Measurements from ENCODE around the gene QSOX2.

The QSOX2 gene

DNA sequence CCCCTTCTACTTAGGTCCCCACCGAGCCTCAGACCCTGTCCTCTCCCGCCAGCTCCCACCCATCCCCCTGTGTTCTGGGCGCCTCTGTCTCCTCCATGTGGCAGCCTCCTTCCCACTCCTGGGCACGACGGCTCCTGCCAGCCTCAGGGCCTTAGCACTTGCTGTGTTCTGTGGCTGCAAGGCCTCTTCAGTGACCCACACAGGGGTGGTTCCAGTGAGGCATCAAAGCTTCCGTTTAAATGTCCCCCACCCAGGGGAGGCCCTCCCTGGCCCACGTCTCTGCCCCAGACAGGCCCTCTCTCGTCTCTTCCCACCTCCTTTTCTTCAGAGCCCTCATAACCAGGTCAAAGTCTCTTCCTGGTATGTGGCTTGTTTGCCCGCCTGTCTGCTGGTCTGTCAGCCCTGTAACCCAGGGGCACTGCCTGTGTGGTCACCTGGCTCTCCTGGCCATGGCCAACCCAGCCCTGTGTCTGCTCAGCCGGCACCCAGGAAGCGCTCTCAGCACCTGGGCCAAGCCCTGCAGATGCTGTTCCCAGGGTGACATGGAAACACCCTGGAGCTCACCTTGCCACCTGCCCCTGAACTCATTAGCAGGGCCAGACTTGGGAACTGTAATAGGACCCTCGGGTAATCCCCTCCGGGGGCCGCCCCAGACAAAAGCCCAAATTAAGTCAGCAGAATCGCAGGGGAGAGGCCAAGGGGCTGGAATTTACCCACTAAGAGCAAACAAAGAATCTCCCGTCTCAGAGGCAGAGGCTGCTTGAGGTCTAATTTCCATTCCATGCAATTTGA is 74.4 kb downstream of the QSOX2 start:
- no peak for DNase-seq

DNA sequence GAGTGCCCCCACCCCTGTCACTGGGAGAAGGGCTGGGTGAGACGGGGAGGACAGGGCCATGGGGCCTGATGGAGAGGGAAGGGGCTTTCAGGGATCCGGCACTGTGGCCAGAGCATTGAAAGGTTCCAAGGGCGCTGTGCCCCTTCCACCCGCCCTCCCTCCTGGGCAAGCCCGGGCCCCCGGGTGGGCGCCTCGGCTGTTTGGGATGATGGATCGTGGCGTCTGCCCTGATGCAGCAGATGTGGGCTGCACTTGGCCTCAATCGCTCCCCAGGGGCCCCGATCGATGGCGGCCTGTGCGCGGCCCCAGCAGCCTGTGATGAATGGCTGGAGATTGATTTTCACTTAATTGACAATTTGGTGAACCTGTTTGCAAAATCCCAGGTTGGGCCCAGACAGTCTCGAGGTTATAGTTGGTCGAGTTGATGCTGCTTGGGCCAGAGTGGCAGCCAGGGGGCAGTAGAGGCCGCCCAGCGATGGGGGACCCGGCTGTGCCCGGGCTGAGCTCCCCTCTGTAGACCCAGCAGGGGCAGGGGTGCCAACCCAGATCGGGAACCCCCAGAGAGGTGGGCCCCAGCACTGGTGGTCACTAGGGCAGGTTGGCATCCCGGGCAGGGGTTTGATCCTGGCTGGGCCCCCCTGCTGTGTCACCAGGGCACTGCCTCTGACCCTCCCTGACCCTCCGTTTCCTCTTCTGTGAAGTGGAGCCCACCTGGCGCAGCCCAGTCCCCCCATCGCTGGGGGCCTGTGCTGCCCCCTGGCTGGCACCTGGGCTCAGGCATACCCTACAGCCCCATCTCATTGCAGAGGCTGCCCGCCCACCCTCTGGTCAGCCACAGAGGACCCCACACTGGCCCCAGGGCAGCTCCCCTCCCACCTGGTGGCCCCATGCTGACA is 75.4 kb downstream of the QSOX2 start:
- DNase-seq = no peak

DNA sequence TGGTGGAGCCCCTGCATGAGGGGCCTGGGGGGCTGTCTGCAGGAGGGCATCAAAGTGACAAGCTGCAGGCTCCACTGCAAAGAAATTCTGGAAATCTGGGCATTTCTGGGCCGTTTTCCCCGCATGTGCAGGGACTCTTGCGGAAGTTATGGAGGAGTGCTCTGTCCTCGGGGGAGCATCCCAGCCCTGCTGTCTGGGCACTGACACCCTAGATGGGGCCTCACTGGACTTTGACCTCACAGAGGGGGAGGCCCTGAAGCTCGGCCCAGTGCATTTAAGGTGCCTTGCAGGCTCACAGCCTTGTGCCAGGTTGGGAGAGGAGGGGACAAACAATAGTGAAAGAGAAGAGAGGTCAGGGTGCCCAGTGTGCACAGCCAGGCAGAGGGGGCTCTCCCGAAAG is 76.1 kb downstream of the QSOX2 start:
- no peak for DNase-seq

DNA sequence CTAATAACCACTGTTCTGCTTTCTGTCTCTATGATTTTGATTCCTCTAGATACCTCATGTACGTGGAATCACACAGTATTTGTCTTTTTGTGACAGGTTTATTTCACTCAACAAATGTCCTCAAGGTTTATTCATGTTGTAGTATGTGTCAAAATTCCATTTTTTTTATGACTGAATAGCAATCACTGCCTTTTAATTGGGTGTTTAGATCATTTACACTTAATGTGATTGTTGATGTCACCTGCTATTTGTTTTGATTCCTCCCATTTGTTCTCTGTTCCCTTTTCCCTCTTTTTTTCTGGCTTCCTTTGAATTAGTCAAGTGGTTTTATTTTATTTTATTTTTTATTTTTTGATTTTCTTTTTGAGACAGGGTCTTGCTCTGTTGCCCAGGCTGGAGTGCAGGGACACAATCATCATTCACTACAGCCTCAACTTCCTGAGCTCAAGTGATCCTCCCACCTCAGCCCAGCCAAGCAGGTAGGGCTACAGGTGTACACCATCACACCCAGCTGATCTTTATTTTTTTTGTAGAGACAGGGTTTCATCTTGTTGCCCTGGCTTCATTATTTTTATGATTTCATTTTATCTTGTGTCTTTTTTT is 82.3 kb downstream of the QSOX2 start:
- DNase-seq = no peak

DNA sequence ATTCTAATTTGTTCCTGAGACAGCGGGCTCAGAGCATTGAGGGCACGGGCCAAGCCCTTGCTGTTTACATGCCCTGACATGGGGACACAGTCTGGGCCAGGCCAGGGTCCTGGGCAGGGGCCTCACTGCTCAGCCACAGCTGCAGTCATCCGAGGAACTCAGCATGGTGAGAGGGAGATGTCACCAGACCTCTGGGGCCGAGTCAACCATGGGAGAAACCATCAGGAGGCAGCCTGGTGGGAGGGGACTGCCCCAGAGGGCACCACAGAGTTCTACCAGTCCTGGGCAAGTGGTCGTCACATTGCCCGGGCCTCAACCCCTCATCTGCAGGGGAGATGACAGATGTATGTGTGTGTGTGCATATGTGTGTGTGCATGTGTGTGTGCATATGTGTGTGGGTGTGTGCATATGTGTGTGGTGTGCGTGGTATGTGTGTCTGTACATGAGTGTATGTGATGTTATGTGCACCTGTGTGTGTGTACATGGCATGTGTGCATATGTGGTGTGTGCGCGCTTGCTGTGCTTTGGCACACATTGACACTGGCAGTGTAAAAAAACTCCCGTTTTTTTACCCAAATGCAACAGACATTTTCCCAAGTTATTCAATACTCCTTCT is 84.5 kb downstream of the QSOX2 start:
- no peak for DNase-seq

DNA sequence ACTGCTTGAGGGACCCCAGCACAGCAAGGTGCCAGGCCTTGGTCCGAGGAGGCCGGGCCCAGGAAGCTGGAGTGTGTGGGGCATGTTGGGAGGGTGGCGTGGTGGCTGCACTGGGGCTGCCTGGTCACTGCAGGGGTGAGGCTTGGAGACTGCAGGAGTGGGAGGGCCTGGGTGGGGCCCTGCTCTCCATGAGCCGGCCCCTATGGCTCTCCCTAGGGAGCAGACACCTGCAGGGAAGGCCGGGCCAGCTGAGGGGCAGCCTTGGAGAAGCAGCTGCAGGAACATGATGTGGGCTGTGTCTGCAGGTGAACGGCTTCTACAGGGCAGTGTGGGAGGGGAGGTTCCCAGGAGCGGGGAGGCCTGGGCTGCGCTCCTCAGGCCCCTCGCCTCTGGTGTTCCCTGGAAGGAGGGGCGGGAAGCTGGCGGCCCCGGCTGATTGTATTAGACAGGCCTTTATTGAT is 85.2 kb downstream of the QSOX2 start:
- DNase-seq = no peak

DNA sequence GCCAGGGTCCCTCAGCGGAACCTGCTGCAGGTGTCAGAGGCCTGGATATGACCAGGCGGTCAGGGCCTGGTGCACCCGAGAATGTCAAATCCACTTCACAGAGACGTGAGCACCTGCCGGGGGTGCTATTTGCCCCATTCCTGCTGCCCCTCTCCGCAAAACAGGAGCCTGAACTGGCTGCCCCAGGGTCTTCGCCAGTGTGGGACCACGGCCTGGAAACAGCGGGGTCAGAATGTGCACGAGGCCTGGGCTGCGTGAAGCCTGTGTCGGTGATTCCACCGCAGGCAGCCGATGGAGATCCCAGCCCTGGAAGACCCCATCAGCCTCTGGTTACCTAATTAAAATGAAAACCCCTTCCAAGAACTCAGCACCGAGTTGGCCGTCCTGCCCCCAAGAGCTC is 85.8 kb downstream of the QSOX2 start:
- DNase-seq = no peak

DNA sequence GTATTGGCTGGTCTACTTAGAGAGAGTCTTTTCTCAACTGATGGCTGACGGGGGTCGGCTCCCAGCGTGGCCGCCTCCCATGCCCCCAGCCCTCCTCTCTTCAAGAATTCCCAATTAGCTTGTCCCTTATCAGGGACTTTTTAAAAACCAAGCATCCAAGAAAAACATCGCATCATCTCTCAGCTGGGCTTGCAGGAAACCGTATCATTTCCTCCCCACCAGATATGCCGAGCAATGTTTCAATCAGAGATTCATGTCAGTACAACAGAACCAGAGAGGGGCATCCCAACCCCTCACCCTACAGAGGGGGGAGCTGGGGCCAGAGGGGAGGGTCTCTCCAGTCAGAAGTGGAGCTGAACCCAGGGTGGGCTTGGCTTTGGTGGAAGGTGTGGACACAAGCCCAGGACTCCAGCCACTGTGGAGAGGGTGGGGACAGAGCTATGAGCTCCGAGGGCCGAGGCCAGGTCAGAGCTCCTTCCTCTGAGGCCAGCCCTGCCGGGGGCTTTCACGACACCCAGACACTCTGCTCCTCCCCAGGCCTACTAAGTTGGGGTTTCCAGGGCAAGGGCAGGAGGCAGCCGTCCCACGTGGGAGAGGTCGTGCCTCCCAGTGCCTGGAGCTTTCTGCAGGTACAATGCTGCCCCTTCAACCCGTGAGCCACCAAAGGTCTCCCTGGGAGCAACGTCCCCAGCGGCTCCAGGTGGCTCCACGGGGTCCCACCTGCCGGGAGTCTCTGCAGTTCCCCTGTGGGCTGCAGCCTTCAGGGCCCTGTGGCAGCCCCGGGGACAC is 87.9 kb downstream of the QSOX2 start:
- no peak for DNase-seq
